Measurements from ENCODE around the gene ATRNL1.

Gene ATRNL1

GRCh38 chr10:115604627-115605026 lies 511.5 kb downstream of the ATRNL1 start:
- DNase-seq (ENCODE audit: low read depth), result no peak

DNA sequence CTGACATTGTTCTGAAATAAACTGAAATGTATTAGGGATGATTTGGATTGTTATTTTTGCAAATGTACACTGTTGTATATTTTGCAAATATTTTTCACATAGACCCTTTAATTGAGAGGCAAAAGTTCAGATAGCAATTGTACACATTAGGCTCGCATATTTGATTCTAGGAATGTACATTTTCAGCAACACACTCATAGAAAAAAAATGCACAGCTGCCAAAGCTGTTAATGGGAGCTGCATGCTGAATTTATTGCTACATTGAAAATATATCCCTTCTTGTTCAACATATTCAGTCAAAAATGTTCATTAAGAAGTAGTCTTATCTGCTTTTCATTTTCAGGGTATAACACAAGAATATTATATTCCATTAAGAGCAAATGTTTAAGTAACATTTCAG lies 512.9 kb downstream of the ATRNL1 start:
- no peak for DNase-seq (ENCODE audit: low read depth)

DNA sequence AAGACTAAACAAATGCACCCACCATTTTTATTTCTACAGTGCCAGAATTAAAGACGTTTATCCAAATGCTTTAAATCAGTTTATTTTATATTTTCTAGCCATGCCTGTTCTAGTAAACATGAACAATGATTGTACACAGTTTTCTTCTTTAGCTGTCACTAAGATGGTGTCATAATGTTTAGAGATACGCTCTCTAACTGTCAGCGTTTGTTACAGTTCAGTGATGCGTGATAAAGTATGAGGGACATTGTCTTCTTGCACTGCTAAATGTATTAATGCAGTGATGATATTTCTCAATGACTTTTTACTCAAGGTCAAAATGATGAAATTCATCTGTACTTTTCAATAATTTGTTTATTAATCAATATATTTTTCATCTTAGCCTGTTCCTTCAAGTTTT lies 513.6 kb downstream of the ATRNL1 start:
- no peak for DNase-seq (ENCODE audit: low read depth)

DNA sequence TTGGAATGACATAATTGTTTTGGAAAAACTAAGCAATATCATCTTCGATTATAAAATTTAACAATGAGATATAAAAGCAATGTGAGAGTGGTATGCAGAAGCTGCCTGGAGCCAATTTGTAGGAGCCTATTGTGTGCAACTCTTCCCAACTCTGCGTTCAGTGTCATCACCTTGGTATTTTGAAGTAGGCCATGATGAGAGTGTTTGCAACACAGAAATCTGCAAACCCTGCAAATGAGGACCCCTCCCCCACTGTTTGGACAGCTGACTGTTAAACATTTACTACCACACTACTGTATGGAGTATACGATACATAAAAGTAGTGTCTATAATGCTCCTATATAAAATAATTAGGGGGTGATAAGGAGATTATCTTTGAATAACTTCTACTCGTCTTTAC lies 531.3 kb downstream of the ATRNL1 start:
- peak; percentile 10 for DNase-seq (ENCODE audit: low read depth)

GRCh38 chr10:115628616-115629015 lies 535.5 kb downstream of the ATRNL1 start:
- no peak for DNase-seq (ENCODE audit: low read depth)

- DNase-seq (ENCODE audit: low read depth), result no peak
Observed at GRCh38 chr10:115638246-115638645, 545.1 kb downstream of the ATRNL1 start.

- DNase-seq (ENCODE audit: low read depth), result no peak
Observed at GRCh38 chr10:115649217-115649616, 556.1 kb downstream of the ATRNL1 start.

- DNase-seq (ENCODE audit: low read depth), result peak; percentile 1
Observed at GRCh38 chr10:115653473-115653872, 560.3 kb downstream of the ATRNL1 start.

DNA sequence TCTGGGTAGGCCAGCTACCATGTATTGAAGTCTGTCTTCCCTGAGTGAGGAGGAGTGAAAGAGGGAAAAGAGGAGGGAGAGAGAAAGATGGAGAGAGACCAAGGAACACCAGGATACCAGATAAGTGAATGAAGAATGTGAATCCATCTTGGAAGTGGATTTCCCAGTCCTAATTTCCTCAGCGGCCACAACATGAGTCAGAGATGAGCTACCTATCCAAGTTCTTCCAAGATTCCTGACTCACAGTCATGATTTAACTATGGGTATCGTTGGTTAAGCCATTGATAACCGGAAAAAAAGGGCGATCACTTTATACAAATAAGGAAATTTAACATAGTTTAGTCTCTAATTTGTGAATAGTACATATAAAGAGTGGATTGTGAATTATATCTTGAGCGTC lies 561.8 kb downstream of the ATRNL1 start:
- peak; percentile 12 for DNase-seq (ENCODE audit: low read depth)

GRCh38 chr10:115657161-115657860 lies 564.1 kb downstream of the ATRNL1 start:
- DNase-seq (ENCODE audit: low read depth), result peak; percentile 4

GRCh38 chr10:115659616-115660015 lies 566.5 kb downstream of the ATRNL1 start:
- peak; percentile 27 for DNase-seq (ENCODE audit: low read depth)

DNA sequence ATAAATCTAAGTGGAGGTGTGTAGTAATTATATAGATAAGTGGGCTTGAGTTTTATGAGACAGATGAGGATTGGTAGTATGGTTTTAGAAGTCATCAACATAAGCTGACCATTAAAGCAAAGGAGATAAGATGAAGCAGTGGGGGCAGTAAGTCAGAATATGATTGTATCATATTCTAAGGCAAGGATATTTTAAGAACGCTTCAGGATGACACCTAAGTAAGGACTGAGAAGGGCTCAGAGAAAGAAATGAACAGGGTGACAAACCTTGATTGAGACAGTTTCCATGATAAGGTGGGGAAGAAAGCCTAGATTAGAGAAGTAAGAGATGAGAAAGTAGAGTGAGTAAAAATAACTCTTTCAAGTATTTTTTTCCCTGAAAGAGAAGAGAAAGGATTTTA lies 567.2 kb downstream of the ATRNL1 start:
- no peak for DNase-seq (ENCODE audit: low read depth)

DNA sequence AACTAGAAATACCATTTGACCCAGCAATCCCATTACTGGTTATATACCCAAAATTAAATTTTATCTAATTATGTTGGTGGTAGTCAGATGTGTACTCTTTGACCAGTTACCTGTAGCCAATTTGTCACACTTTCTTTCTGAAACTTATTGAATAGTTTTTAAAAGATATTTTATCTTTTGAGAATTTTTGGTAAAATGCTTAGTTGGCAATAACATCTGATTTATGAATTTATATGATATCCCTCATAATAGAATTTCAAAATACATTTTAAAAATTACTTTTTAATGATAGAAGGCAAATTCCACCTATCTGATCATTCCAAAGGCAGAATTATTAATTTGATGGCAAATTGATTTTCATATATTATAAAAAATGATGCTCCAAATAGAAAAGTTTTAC lies 569.3 kb downstream of the ATRNL1 start:
- no peak for DNase-seq (ENCODE audit: low read depth)

DNA sequence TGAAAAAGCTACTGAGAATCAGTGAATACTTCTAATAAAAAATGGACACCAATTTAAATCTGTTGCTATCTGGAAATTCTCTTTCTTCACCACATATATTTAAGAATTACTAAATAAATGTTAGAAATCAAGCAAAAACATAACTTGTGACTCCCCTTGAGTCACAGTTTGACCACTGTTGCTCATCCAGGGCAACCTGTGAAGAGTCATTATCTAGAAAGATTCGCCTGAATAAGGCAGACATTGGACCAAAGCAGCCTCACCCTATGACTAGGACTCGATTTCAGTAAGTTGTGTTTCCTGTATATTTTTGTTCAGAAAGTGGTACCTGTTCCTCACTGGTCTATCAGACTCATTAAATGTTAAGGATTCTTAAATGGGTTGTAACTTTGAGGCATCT lies 572.4 kb downstream of the ATRNL1 start:
- DNase-seq (ENCODE audit: low read depth), result peak; percentile 8

GRCh38 chr10:115674496-115674895 lies 581.3 kb downstream of the ATRNL1 start:
- peak; percentile 0 for DNase-seq (ENCODE audit: low read depth)

DNA sequence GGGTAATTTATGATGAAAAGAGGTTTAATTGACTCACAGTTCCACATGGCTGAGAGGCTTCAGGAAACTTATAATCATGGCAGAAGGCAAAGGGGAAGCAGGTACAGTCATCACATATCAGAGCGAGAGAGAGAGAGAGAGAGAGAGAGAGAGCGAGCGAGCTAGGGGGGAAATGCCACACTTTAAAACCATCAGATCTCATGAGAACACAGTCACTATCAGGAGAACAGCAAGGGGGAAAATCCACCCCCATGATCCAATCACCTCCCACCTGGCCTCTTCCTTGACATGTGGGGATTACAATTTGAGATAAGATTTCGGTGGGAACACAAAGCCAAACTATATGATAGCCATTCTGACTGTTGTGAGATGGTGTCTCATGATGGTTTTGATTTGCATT lies 603.6 kb downstream of the ATRNL1 start:
- DNase-seq (ENCODE audit: low read depth), result no peak

DNA sequence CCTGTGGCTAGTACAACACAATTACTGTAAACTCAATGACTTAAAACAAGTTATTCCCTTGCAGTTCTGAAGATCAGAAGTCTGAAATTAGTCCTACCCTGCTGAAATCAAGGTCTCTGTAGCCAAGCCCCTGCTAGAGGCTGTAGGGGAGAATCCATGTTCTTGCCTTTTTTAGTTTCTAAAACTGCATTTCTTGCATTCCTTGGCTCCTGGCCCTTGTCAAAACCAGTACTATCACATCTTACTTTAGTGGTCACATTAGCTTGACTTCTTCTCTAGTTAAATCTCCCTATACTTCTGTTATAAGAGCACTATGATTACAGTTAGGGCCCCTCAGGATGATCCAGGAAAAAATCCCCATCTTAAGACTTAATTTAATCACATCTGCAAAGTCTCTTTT lies 612.9 kb downstream of the ATRNL1 start:
- no peak for DNase-seq (ENCODE audit: low read depth)

DNA sequence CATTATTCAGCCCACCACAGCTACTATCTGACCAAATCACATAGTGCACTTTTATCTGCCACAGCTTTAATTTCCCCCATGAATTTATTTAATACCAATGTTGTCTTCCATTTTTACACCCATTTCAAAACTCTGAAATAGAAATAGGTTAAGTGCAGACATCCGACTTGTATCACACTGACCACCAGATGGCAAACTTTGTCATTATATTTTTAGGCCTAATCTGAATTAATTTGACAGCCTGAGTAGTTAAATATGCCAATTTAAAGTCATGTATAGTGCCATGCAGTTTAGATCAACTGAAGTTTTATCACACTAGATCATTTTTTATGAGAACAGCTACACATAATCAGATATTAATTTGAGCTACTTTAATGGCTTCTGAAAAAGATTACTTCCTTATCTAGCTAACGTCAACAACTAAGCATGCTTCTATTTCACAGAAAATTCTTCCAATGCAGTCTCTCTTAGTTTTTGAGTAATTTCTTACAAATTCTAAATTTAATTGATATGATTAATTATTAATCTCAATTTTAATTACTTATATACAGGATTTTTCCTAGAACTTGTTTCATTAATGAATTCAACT lies 613.4 kb downstream of the ATRNL1 start:
- DNase-seq (ENCODE audit: low read depth), result peak; percentile 33

- no peak for DNase-seq (ENCODE audit: low read depth)
Observed at GRCh38 chr10:115710136-115710535, 617.0 kb downstream of the ATRNL1 start.

DNA sequence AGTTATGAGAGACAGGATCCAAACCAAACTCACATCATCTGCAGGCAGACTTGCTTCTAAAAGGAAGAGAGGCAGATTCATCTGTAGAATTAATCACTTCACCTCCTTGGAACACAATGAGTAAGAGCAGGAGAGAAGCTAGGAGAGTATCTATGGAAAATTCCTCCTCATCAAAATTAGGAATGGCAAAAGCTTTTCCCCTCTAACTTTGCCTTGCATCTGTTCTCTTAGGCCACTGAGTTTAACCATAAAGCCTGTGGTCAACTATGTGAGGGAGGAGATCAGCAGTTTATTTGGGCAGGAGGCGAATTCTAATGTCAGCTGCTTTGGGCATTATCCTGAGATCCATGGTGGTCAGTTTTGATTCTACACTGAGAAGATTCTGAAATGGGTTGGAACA lies 618.1 kb downstream of the ATRNL1 start:
- no peak for DNase-seq (ENCODE audit: low read depth)

GRCh38 chr10:115720121-115720520 lies 627.0 kb downstream of the ATRNL1 start:
- no peak for DNase-seq (ENCODE audit: low read depth)

DNA sequence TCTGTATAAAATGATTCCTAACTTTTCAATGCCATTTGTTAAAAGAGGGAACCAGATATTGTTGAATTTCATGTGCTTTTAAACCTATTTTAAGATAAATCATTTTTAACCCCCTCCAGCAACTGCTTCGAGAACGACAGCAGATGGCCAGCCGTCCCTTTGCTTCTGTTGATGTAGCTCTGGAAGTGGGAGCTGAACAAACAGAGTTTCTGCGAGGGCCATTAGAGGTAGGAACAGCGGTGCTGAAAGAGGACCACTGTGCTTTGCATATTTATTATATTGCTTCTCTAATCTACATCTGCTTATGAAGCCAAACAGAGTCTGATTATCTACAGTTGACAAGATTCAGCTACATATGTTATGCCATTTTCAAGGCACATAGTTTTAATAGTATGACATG lies 634.0 kb downstream of the ATRNL1 start:
- no peak for DNase-seq (ENCODE audit: low read depth)

DNA sequence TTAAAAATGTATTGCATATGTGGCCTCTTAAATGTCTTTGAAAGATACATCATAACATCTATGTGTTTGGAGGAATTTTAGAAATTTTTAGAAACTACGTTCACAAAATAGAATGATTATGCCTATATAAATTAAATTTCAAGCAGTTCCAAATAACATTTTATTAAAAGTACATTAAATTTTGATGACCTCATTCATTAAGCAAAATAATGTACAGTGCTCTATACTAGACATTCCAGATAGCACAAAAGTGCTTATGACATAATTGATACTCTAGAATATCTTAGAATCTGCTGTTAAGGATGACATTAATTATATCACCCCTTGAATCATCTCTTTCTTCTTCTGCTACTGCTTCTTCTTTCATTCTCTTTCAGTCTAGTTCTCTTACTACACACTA lies 650.9 kb downstream of the ATRNL1 start:
- no peak for DNase-seq (ENCODE audit: low read depth)

GRCh38 chr10:115745943-115746342 lies 652.8 kb downstream of the ATRNL1 start:
- DNase-seq (ENCODE audit: low read depth), result no peak

Data from amniotic epithelial cell (primary cell).